Ishikawa (cell line): ENCODE measurements around the gene RAB44.

Experiments
- CEBPB ChIP-seq: IDR thresholded peaks from 2 replicates; pipeline ENCODE4 v1.6.1; 2012
- CREB1 ChIP-seq: IDR thresholded peaks from 2 replicates; pipeline ENCODE4 v1.6.1; 2012; ENCODE audit warnings: low read depth
- EGR1 ChIP-seq: IDR thresholded peaks from 2 replicates; pipeline ENCODE4 v1.6.1; 2012
- EP300 ChIP-seq: IDR thresholded peaks from 2 replicates; pipeline ENCODE4 v1.6.1; 2012; ENCODE audit warnings: borderline replicate concordance
- FOXM1 ChIP-seq: IDR thresholded peaks from 2 replicates; pipeline ENCODE4 v1.6.1; 2012; ENCODE audit warnings: low read depth, borderline replicate concordance
- NFIC ChIP-seq: IDR thresholded peaks from 2 replicates; pipeline ENCODE4 v1.6.1; 2012
- RAD21 ChIP-seq: IDR thresholded peaks from 2 replicates; pipeline ENCODE4 v1.6.1; 2012; ENCODE audit warnings: low read depth
- TAF1 ChIP-seq: IDR thresholded peaks from 2 replicates; pipeline ENCODE4 v1.6.1; 2012; ENCODE audit warnings: low read depth, mild to moderate bottlenecking
- TCF12 ChIP-seq: IDR thresholded peaks from 2 replicates; pipeline ENCODE4 v1.6.1; 2012; ENCODE audit warnings: low read depth
- TEAD4 ChIP-seq: IDR thresholded peaks from 2 replicates; pipeline ENCODE4 v1.6.1; 2012
- YY1 ChIP-seq: IDR thresholded peaks from 2 replicates; pipeline ENCODE4 v1.6.1; 2012; ENCODE audit warnings: low read depth
- ZBTB7A ChIP-seq: IDR thresholded peaks from 2 replicates; pipeline ENCODE4 v1.6.1; 2012; ENCODE audit warnings: low read depth
- TF ChIP-seq, protein P1 (sequence below): IDR thresholded peaks from 2 replicates; pipeline ENCODE4 v1.6.1; 2012
- TF ChIP-seq, protein P2 (sequence below): IDR thresholded peaks from 2 replicates; pipeline ENCODE4 v1.6.1; 2012
- TF ChIP-seq, protein P3 (sequence below): IDR thresholded peaks from 2 replicates; pipeline ENCODE4 v1.6.1; 2012; ENCODE audit warnings: low read depth, mild to moderate bottlenecking

RAB44 gene

DNA sequence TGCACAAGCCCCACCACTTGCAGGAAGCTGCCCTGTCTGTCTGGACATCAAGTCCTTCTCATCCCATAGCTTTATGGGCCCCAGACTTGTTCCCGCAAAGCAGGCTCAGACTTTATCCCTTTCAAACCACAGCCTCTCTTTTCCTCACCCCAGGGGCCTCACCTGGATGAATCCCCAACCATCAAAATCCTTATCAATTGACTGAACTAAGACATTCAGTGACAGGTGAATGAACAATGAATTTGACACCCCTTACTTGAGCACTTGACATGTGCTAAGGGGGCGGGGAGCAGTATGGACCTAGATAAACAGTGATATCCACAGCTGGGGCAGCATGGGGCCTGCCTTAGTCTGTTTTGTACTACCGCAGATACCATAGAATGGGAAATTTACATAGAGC lies 5.0 kb downstream of the RAB44 start:
- TF ChIP-seq, protein P1, sequence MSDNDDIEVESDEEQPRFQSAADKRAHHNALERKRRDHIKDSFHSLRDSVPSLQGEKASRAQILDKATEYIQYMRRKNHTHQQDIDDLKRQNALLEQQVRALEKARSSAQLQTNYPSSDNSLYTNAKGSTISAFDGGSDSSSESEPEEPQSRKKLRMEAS: no peak
- TF ChIP-seq TCF12 (no peak), TAF1 (no peak), FOXM1 (no peak), YY1 (no peak), EGR1 (no peak), ZBTB7A (no peak), TEAD4 (no peak), CEBPB (no peak), NFIC (no peak), RAD21 (no peak), EP300 (no peak), CREB1 (no peak)
- TF ChIP-seq, protein P2, sequence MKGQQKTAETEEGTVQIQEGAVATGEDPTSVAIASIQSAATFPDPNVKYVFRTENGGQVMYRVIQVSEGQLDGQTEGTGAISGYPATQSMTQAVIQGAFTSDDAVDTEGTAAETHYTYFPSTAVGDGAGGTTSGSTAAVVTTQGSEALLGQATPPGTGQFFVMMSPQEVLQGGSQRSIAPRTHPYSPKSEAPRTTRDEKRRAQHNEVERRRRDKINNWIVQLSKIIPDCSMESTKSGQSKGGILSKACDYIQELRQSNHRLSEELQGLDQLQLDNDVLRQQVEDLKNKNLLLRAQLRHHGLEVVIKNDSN: no peak
- TF ChIP-seq, protein P3, sequence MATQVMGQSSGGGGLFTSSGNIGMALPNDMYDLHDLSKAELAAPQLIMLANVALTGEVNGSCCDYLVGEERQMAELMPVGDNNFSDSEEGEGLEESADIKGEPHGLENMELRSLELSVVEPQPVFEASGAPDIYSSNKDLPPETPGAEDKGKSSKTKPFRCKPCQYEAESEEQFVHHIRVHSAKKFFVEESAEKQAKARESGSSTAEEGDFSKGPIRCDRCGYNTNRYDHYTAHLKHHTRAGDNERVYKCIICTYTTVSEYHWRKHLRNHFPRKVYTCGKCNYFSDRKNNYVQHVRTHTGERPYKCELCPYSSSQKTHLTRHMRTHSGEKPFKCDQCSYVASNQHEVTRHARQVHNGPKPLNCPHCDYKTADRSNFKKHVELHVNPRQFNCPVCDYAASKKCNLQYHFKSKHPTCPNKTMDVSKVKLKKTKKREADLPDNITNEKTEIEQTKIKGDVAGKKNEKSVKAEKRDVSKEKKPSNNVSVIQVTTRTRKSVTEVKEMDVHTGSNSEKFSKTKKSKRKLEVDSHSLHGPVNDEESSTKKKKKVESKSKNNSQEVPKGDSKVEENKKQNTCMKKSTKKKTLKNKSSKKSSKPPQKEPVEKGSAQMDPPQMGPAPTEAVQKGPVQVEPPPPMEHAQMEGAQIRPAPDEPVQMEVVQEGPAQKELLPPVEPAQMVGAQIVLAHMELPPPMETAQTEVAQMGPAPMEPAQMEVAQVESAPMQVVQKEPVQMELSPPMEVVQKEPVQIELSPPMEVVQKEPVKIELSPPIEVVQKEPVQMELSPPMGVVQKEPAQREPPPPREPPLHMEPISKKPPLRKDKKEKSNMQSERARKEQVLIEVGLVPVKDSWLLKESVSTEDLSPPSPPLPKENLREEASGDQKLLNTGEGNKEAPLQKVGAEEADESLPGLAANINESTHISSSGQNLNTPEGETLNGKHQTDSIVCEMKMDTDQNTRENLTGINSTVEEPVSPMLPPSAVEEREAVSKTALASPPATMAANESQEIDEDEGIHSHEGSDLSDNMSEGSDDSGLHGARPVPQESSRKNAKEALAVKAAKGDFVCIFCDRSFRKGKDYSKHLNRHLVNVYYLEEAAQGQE: no peak

DNA sequence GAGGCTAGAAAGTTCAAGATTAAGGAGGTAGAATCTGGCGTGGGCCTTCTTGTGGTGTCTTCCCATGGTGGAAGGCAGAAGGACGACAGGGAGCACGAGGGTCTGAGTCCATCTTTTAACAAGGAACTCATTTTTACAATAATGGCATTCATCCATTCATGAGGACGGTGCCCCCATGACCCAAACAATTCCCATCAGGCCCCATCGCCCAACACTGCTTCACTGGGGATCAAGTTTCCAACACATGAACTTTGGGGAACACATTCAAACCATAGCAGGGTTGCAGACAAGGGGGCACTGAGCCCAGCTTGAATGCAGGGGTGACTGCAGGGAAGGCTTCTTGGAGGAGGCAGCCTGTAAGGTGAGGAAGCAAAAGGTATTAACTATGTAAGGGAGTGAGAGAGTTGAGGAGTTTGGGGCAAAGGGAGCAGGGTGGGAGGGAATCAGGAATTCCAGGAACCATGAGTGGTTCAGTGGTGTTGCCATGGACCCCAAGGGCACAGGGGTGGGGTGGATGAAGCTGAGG lies 5.5 kb downstream of the RAB44 start:
- TF ChIP-seq RAD21 (no peak), CEBPB (no peak), EP300 (no peak), CREB1 (no peak)

DNA sequence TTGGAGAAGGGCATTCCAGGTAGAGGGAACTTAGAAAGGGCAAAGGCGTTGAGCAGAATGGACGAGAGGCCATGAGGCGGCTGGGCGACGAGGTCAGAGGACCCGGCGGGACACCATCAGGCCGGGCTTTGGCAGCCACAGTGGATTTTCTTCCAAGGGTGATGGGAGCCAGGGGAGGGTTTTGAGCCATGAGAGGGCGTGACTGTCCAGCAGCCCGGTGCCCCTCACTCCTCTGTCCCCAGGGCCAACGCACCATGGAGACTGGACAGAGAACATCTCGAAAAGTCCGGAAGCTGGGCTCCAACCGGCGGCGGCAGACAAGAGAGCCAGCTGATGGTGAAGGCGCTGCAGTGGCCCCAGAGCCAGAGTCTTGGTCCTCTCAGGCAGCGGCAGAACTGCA lies 6.4 kb downstream of the RAB44 start:
- TF ChIP-seq TAF1 (no peak), ZBTB7A (no peak), RAD21 (no peak), YY1 (no peak), EP300 (no peak), FOXM1 (no peak)
- TF ChIP-seq, protein P1: no peak
- TF ChIP-seq, protein P2: no peak

DNA sequence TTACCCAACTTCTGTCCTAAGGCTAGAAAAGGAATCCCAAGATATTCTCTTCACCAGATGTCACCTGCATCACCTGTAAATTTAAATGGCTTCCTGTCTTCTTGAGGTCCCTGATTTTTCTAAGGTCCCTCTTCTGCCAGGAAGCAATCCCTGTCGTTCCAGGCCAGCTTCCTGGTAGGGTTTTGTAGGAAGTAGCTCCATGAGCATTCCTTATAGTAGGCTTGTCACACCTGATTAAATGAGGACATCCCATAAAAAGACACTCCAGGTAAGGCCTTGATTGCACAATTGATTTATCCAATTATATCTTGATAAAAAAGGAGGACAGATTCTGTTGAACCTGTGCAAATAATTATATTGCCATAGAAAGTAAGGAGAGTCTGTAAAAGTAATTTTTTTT lies 8.7 kb downstream of the RAB44 start:
- no peak for TF ChIP-seq TEAD4
- no peak for TF ChIP-seq TCF12
- TF ChIP-seq, protein P3: no peak
- no peak for TF ChIP-seq CEBPB
- TF ChIP-seq YY1: no peak

DNA sequence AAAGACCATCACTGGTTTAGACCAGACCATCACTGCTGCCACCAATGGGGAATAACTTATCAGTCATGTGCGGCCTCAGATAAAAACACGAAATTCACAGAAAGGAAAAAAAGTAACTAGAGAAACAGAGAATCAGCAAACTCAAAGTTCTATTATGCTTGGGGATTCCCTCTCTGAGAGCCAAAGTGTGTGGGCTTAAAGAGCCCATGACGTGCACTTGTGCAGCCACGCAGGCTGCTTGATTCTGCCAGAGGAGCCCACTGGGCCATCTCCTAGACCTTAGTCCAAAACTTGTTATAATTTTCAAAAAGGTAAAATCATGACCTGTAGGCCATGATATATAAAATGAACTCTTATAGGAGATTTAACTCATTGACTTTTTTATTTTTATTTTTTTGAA lies 15.2 kb downstream of the RAB44 start:
- TF ChIP-seq TAF1 (no peak), CEBPB (no peak), RAD21 (no peak), CREB1 (no peak), EGR1 (no peak), FOXM1 (no peak)
- TF ChIP-seq, protein P2: no peak
- TF ChIP-seq, protein P1: no peak
- TF ChIP-seq, protein P3: no peak
